DMS153 treated with DMSO at 0.1 percent for 48 hours (cell line): ENCODE data around the gene SEC61A1.

Source experiments
- DNase-seq: peaks from one replicate; lab custom pipeline; 2025; ENCODE audit not compliant: unreplicated experiment; lab: John Stamatoyannopoulos, UW

Gene SEC61A1

GRCh38 chr3:128077202-128077624 is 25.0 kb downstream of the SEC61A1 start:
- no peak for DNase-seq

- no peak for DNase-seq
These were observed 25.4 kb downstream of the SEC61A1 start for GRCh38 chr3:128077665-128078064.

GRCh38 chr3:128078322-128078721 is 26.1 kb downstream of the SEC61A1 start:
- DNase-seq = no peak

- DNase-seq = no peak
These were observed 26.6 kb downstream of the SEC61A1 start for GRCh38 chr3:128078875-128079274.

- DNase-seq = no peak
These were observed 27.6 kb downstream of the SEC61A1 start for GRCh38 chr3:128079823-128080222.

GRCh38 chr3:128080323-128081080 is 28.3 kb downstream of the SEC61A1 start:
- DNase-seq = no peak

GRCh38 chr3:128081226-128081625 is 29.0 kb downstream of the SEC61A1 start:
- no peak for DNase-seq

GRCh38 chr3:128081846-128082245 is 29.6 kb downstream of the SEC61A1 start:
- no peak for DNase-seq

- no peak for DNase-seq
These were observed 30.3 kb downstream of the SEC61A1 start for GRCh38 chr3:128082546-128082945.

GRCh38 chr3:128083396-128083795 is 31.2 kb downstream of the SEC61A1 start:
- DNase-seq = no peak

GRCh38 chr3:128083980-128084674 is 31.9 kb downstream of the SEC61A1 start:
- DNase-seq = no peak

GRCh38 chr3:128084675-128085021 is 32.4 kb downstream of the SEC61A1 start:
- no peak for DNase-seq

- DNase-seq = no peak
These were observed 36.9 kb downstream of the SEC61A1 start for GRCh38 chr3:128089135-128089534.

GRCh38 chr3:128091586-128091985 is 39.3 kb downstream of the SEC61A1 start:
- DNase-seq = no peak

- DNase-seq = no peak
These were observed 42.3 kb downstream of the SEC61A1 start for GRCh38 chr3:128094295-128095151.

GRCh38 chr3:128095222-128095703 is 43.0 kb downstream of the SEC61A1 start:
- DNase-seq = peak; percentile 31

GRCh38 chr3:128098234-128098633 is 46.0 kb downstream of the SEC61A1 start:
- DNase-seq = no peak

GRCh38 chr3:128100161-128100560 is 47.9 kb downstream of the SEC61A1 start:
- DNase-seq = no peak

- DNase-seq = no peak
These were observed 48.4 kb downstream of the SEC61A1 start for GRCh38 chr3:128100638-128101037.

- DNase-seq = no peak
These were observed 51.0 kb downstream of the SEC61A1 start for GRCh38 chr3:128103136-128103676.

- DNase-seq = no peak
These were observed 55.6 kb downstream of the SEC61A1 start for GRCh38 chr3:128107834-128108233.
